H9 (cell line): ENCODE results near the gene GRIA2. TPM values are rescaled to one million over a fixed set of nuclear protein-coding genes. Genes with fewer than 3 reads are reported as not detected.

Source experiments
- DNase-seq: peaks from one replicate; pipeline ENCODE4 v3.0.0-alpha.2; 2017
- H2AFZ ChIP-seq: one replicate; pipeline ENCODE4 v1.6.1; 2013; ENCODE audit warnings: mild to moderate bottlenecking, low read length, control low read depth, moderate library complexity
- H2AK5ac ChIP-seq: 2 replicates; pipeline ENCODE4 v1.6.1; 2013; ENCODE audit warnings: low read length, control low read depth, mixed read lengths; ENCODE audit not compliant: insufficient read length
- H2BK120ac ChIP-seq: one replicate; pipeline ENCODE4 v1.6.1; 2013; ENCODE audit warnings: low read depth, mild to moderate bottlenecking, low read length, control low read depth, inconsistent platforms; ENCODE audit not compliant: poor library complexity, severe bottlenecking
- H2BK12ac ChIP-seq: 2 replicates; pipeline ENCODE4 v1.6.1; 2013; ENCODE audit warnings: low read length, control low read depth, mixed read lengths, low read depth; ENCODE audit not compliant: insufficient read length
- H2BK15ac ChIP-seq: 2 replicates; pipeline ENCODE4 v1.6.1; 2013; ENCODE audit warnings: low read depth, low read length, control low read depth
- H2BK20ac ChIP-seq: one replicate; pipeline ENCODE4 v1.6.1; 2013; ENCODE audit warnings: low read depth, mild to moderate bottlenecking, low read length, control low read depth, inconsistent platforms; ENCODE audit not compliant: poor library complexity, severe bottlenecking
- H2BK5ac ChIP-seq: 2 replicates; pipeline ENCODE4 v1.6.1; 2013; ENCODE audit warnings: low read length, control low read depth, mixed read lengths; ENCODE audit not compliant: insufficient read length
- H3K14ac ChIP-seq: 2 replicates; pipeline ENCODE4 v1.6.1; 2013; ENCODE audit warnings: low read length, control low read depth; ENCODE audit not compliant: insufficient read depth
- H3K18ac ChIP-seq: 2 replicates; pipeline ENCODE4 v1.6.1; 2013; ENCODE audit warnings: low read depth, mild to moderate bottlenecking, mixed read lengths, low read length, control low read depth; ENCODE audit not compliant: insufficient read length
- H3K23ac ChIP-seq: 2 replicates; pipeline ENCODE4 v1.6.1; 2013; ENCODE audit warnings: low read length, control low read depth, mixed read lengths, low read depth; ENCODE audit not compliant: insufficient read length
- H3K23me2 ChIP-seq: 2 replicates; pipeline ENCODE4 v1.6.1; 2013; ENCODE audit warnings: low read depth, mild to moderate bottlenecking, mixed read lengths, low read length, control low read depth; ENCODE audit not compliant: insufficient read length, poor library complexity, severe bottlenecking
- H3K27ac ChIP-seq: 2 replicates; pipeline ENCODE4 v1.5.1; 2013; ENCODE audit warnings: low read length, control low read depth, mixed read lengths, low read depth; ENCODE audit not compliant: insufficient read length
- H3K27me3 ChIP-seq: 2 replicates; pipeline ENCODE4 v1.6.1; 2013; ENCODE audit warnings: low read length, control low read depth, inconsistent platforms; ENCODE audit not compliant: insufficient read depth
- H3K4ac ChIP-seq: 2 replicates; pipeline ENCODE4 v1.6.1; 2013; ENCODE audit warnings: low read depth, mild to moderate bottlenecking, control low read depth, inconsistent platforms, low read length, moderate library complexity
- H3K4me1 ChIP-seq: 2 replicates; pipeline ENCODE4 v1.6.1; 2013; ENCODE audit warnings: low read length, control low read depth, inconsistent platforms; ENCODE audit not compliant: insufficient read depth
- H3K4me2 ChIP-seq: 2 replicates; pipeline ENCODE4 v1.6.1; 2013; ENCODE audit warnings: low read length, control low read depth, mixed read lengths; ENCODE audit not compliant: insufficient read length, insufficient read depth
- H3K56ac ChIP-seq: 2 replicates; pipeline ENCODE4 v1.6.1; 2013; ENCODE audit warnings: low read depth, mild to moderate bottlenecking, mixed read lengths, low read length, control low read depth; ENCODE audit not compliant: insufficient read length
- H3K79me1 ChIP-seq: 2 replicates; pipeline ENCODE4 v1.6.1; 2013; ENCODE audit warnings: low read depth, mild to moderate bottlenecking, moderate library complexity, low read length, control low read depth, inconsistent platforms; ENCODE audit not compliant: insufficient read depth, poor library complexity, severe bottlenecking
- H3K79me2 ChIP-seq: 2 replicates; pipeline ENCODE4 v1.6.1; 2013; ENCODE audit warnings: low read length, control low read depth, inconsistent platforms; ENCODE audit not compliant: insufficient read depth
- H3K9ac ChIP-seq: 2 replicates; pipeline ENCODE4 v1.6.1; 2013; ENCODE audit warnings: low read length, control low read depth, mixed read lengths; ENCODE audit not compliant: insufficient read length; ENCODE audit errors: extremely low read depth
- H3K9me3 ChIP-seq: one replicate; pipeline ENCODE4 v1.6.1; 2013; ENCODE audit warnings: low read depth, low read length, inconsistent platforms; ENCODE audit not compliant: control insufficient read depth
- H3T11ph ChIP-seq: one replicate; pipeline ENCODE4 v1.6.1; 2013; ENCODE audit warnings: mild to moderate bottlenecking, low read length, control low read depth, inconsistent platforms
- H4K20me1 ChIP-seq: one replicate; pipeline ENCODE4 v1.6.1; 2013; ENCODE audit not compliant: control insufficient read depth, insufficient read length, insufficient read depth
- H4K5ac ChIP-seq: 2 replicates; pipeline ENCODE4 v1.6.1; 2013; ENCODE audit warnings: low read depth, mild to moderate bottlenecking, mixed read lengths, low read length, control low read depth; ENCODE audit not compliant: insufficient read length
- H4K8ac ChIP-seq: replicated peaks from 2 replicates; pipeline ENCODE4 v1.6.1; 2013; ENCODE audit warnings: low read length, control low read depth, mixed read lengths, low read depth; ENCODE audit not compliant: insufficient read length
- H4K91ac ChIP-seq: 2 replicates; pipeline ENCODE4 v1.6.1; 2013; ENCODE audit warnings: low read depth, mild to moderate bottlenecking, moderate library complexity, mixed read lengths, low read length, control low read depth; ENCODE audit not compliant: insufficient read length
- H3K27ac Mint-ChIP-seq, 3 experiments: 2 replicates in 2 of 3; 3 replicates in 1 of 3; pipeline ENCODE4 v1.8.0; 2020 to 2021; ENCODE audit warnings: mixed read lengths in 3 of 3, mild to moderate bottlenecking in 1 of 3, moderate library complexity in 1 of 3
- H3K27me3 Mint-ChIP-seq: 2 replicates; pipeline ENCODE4 v1.8.0; 2021; ENCODE audit warnings: low read depth, mild to moderate bottlenecking, moderate library complexity, mixed read lengths
- H3K36me3 Mint-ChIP-seq, 3 experiments: 2 replicates in 2 of 3; 3 replicates in 1 of 3; pipeline ENCODE4 v1.8.0; 2020 to 2021; ENCODE audit warnings: low read depth in 3 of 3, mixed read lengths in 3 of 3; ENCODE audit not compliant: insufficient read depth in 1 of 3
- H3K4me1 Mint-ChIP-seq, 2 experiments: 2 replicates each; pipeline ENCODE4 v1.8.0; 2020; ENCODE audit warnings: mixed read lengths in 2 of 2
- H3K4me3 Mint-ChIP-seq, 2 experiments: 2 replicates in 1 of 2; 3 replicates in 1 of 2; pipeline ENCODE4 v1.8.0; 2020 to 2021; ENCODE audit warnings: mild to moderate bottlenecking in 2 of 2, mixed read lengths in 2 of 2, moderate library complexity in 1 of 2
- H3K9me3 Mint-ChIP-seq, 2 experiments: 2 replicates in 1 of 2; 3 replicates in 1 of 2; pipeline ENCODE4 v1.8.0; 2020; ENCODE audit warnings: mild to moderate bottlenecking in 2 of 2, mixed read lengths in 2 of 2, moderate library complexity in 1 of 2
- CTCF ChIP-seq: fragments of 200-600 bp; sonication (generic); conservative IDR thresholded peaks from 3 replicates; pipeline ENCODE4 v1.8.0; 2021; ENCODE audit warnings: antibody characterized with exemption, mild to moderate bottlenecking
- WGBS: extraction: QIAGEN DNeasy Blood & Tissue Kit; methylation state at CpG from one replicate; pipeline ENCODE4 v1.1.7; 2013; ENCODE audit warnings: missing lambda C conversion rate, low lambda C conversion rate, mixed read lengths; ENCODE audit not compliant: insufficient read length; ENCODE audit errors: extremely low coverage; 5-methylcytosine and 5-hydroxymethylcytosine counted together
- total RNA-seq: library from RNA; stranded (reverse); gene quantifications from 2 replicates; pipeline ENCODE4 v1.2.1, GENCODE V29; 2021

GRIA2 gene
- total RNA-seq, 1 experiment from 2014 or later = not detected

DNA sequence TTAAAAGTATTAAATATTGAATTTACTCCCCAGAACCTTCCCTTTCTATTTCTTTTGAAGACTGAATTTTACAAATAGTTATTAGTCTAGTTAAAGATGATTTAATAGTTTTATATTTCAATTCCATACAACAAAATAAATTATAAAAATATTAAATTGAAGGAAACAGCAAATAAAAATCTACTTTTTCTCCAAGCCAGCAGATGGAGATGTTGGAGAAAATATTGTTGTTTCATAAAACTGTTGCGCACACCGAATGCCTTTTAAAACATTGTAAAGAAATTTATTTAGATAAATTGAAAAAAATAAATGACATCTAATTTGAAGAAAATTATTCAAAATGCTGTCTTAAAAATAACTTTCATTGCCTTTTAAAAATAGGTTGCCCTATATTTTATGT is 5.5 kb downstream of the GRIA2 start:
- Mint-ChIP-seq H3K4me1 (peaks cover 9 to 11% of the 10 kb centered on the region in 2 experiments), H3K27ac (no peak overlapping the region), H3K9me3 (no peaks in the 10 kb centered on the region), H3K36me3 (peaks cover 0 to 1% (median 0%) of the 10 kb centered on the region in 3 experiments; a peak in 2 of 7 replicates), H3K4me3 (no peak overlapping the region), H3K27me3 (peaks cover 42% of the 10 kb centered on the region)
- H3K27ac ChIP-seq = no peak overlapping the region
- H2BK120ac ChIP-seq = no peak overlapping the region
- H2BK12ac ChIP-seq = no peak overlapping the region
- H4K91ac ChIP-seq = no peak overlapping the region
- no peak overlapping the region for H3K4ac ChIP-seq
- no peaks in the 10 kb centered on the region for H3K79me1 ChIP-seq
- H2BK20ac ChIP-seq = no peak overlapping the region
- no peak overlapping the region for H4K8ac ChIP-seq
- WGBS = no CpG with 5 or more reads among the region's 2 CpGs
- no peak for DNase-seq
- H3K79me2 ChIP-seq = no peaks in the 10 kb centered on the region
- H3K9me3 ChIP-seq = no peaks in the 10 kb centered on the region
- H4K5ac ChIP-seq = no peak overlapping the region
- no peaks in the 10 kb centered on the region; the same call in 1 of the 2 replicates for H3K4me1 ChIP-seq
- H2BK15ac ChIP-seq = no peak overlapping the region
- no peak overlapping the region for H2AFZ ChIP-seq
- no peak overlapping the region for H3K18ac ChIP-seq
- H2BK5ac ChIP-seq = no peak overlapping the region
- H3K4me2 ChIP-seq = no peak overlapping the region
- H4K20me1 ChIP-seq = no peaks in the 10 kb centered on the region
- H3T11ph ChIP-seq = no peak overlapping the region
- no peak overlapping the region for H3K23ac ChIP-seq
- no peak for TF ChIP-seq CTCF
- H3K56ac ChIP-seq = no peak overlapping the region
- no peak overlapping the region for H3K14ac ChIP-seq
- peaks cover 13% of the 10 kb centered on the region for H3K23me2 ChIP-seq
- H3K9ac ChIP-seq = no peak overlapping the region
- H3K27me3 ChIP-seq = peaks cover 11% of the 10 kb centered on the region
- H2AK5ac ChIP-seq = no peak overlapping the region
